LNCaP clone FGC (cell line): ENCODE results near the gene ADGRL3.

Experiments used
- DNase-seq: peaks from one replicate; pipeline ENCODE4 v3.0.0-alpha.2; 2011; ENCODE audit warnings: low read depth
- H3K4me3 ChIP-seq: 2 replicates; pipeline ENCODE4 v1.5.1; 2011; ENCODE audit warnings: mild to moderate bottlenecking, low read depth, low read length, control low read depth
- TF ChIP-seq, protein P1 (sequence below): IDR thresholded peaks from 2 replicates; pipeline ENCODE4 v1.5.1; 2012; ENCODE audit warnings: mild to moderate bottlenecking; ENCODE audit not compliant: control insufficient read depth, insufficient read depth; ENCODE audit errors: extremely low read depth

Gene ADGRL3

DNA sequence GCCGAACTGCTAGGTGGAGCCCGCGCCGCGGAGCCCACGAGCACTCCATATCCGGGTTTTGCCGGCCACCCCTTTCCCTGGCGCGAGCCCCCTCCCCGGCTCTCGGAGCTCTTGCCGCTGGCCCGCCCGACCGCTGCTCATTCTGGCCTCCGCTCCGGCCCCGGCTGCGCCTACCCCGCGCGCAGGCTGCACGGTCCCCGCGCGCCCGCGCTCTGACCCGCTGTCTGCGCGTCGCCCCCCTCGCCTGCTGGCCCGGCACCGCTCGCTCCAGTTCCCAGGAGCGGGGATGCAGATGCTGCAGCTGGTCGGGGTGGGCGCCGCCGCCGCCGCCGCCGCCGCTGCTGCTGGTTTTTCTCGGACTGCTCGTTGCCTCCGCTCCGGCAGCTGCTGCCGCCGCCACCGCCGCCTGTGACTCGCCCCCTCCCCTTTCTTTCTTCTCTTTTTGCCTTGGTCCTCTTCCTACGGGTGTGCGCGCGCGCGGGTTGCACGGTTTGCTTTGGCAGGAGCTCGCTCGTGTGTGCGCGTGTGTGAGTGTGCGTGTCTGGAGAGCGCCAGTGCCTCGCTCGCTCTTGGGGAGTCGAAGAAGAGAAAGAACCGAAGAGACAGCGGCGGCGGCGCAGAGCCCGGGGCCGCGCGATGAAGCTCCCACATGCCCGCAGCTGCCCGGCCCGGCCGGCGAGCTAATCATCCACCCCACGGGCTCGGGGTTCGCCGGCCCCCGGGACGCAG is at the start of gene ADGRL3:
Gene ADGRL3, plus strand, starts transcription at position 140 of the 729 bp plus-strand sequence.
- H3K4me3 ChIP-seq = no peak within 1 kb of the TSS
- TF ChIP-seq, protein P1, sequence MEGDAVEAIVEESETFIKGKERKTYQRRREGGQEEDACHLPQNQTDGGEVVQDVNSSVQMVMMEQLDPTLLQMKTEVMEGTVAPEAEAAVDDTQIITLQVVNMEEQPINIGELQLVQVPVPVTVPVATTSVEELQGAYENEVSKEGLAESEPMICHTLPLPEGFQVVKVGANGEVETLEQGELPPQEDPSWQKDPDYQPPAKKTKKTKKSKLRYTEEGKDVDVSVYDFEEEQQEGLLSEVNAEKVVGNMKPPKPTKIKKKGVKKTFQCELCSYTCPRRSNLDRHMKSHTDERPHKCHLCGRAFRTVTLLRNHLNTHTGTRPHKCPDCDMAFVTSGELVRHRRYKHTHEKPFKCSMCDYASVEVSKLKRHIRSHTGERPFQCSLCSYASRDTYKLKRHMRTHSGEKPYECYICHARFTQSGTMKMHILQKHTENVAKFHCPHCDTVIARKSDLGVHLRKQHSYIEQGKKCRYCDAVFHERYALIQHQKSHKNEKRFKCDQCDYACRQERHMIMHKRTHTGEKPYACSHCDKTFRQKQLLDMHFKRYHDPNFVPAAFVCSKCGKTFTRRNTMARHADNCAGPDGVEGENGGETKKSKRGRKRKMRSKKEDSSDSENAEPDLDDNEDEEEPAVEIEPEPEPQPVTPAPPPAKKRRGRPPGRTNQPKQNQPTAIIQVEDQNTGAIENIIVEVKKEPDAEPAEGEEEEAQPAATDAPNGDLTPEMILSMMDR = no peak
- DNase-seq = no peak

DNA sequence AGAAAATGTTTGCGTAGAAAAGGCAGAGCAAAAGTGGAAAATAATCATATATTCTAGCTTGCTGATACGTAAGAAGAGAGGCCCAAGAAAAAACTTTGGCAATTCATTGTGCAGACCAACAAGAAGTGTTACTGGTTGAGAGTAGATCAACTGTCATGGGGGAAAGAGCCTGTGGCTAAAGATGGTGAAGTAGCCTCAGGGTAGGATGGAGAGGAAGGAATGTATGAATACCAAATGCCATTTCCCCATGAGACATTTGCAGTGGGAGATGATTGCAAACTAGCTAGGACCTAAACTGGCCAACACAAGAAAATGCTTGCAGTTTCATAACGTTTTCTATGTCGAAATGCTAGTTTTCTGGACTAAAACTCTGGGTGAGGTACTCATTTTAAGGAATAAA is 47.7 kb upstream of the ADGRL3 start:
- no peak for DNase-seq
- no peak overlapping the region for H3K4me3 ChIP-seq
- TF ChIP-seq, protein P1 = no peak

GRCh38 chr4:61160478-61160877 is 39.6 kb upstream of the ADGRL3 start:
- DNase-seq = no peak
- TF ChIP-seq, protein P1 = no peak
- H3K4me3 ChIP-seq = no peak overlapping the region

DNA sequence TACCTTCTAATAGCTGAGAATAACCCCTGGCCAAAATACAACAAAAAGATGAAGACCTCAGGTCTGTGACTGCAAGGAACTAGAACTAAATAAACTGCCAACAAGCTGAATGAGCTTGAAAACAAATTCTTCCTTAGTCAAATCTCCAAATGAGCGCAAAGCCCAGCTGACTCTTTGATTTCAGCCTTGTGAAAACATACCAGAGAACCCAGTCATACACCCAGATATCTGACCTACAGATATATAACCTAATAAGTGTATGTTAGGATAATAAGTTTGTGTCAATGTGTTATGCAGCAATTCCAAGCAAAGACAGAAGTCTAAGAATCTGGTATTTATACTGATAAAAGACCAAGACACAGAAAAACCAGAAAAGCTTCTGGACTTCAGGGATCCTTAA is 38.0 kb upstream of the ADGRL3 start:
- no peak overlapping the region for H3K4me3 ChIP-seq
- DNase-seq = no peak
- TF ChIP-seq, protein P1 = no peak

DNA sequence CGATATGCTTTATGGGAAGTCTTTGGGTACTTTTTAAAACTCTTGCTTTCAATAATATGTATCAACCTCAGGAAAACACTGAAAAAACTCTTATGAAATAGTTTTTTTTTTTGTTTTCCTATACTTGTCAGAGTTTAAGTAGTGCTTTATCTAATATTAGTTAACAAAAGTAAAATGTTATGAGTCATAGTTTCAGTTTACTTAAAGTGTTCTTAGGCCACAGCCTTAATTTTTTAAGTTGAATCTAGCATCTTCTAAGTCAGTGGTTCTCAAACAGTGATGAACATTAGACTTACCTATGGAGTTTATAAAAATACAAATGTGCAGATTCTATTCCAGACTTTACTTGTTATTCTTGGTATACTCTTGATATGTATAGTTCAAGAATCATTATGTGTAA is 26.3 kb upstream of the ADGRL3 start:
- TF ChIP-seq, protein P1 = no peak
- H3K4me3 ChIP-seq = no peak overlapping the region
- no peak for DNase-seq

DNA sequence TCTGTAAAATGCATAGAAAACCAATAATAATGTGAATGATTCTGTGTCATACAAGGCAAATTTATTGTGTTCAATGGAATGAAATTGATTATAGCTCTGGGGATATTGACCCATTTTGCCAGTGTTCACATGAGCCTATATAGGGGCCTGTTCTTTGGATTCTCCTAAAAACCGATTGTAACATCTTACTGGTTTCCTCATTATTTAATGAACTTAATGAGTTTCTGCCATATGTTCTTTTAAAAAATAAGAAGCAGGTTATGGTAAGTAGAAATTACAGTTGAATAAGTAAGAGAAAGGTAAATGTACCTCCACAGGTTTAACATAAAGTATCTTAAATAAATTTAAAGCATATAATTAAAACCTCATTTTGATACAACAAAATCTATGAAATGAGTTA is 24.6 kb upstream of the ADGRL3 start:
- TF ChIP-seq, protein P1 = no peak
- H3K4me3 ChIP-seq = no peak overlapping the region
- DNase-seq = no peak

DNA sequence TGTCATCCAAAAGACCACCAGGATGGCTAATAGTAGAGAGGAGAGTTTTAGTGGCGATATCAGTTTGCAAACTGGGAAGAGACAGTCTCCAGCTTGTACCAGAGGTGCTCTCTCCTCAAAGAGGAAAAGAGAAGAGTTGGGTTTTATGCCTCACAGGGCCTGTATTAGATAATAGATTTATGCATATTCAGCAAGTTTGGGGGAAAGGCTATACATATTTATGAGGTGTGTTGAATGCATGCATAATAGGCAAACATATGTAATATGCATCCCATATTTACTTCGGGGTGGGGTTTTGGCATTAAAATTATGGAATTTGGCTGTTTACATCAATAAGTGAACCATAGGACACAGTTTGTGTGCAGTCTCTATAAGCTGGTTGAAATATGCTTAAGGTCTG is 22.8 kb upstream of the ADGRL3 start:
- H3K4me3 ChIP-seq = no peak overlapping the region
- DNase-seq = no peak
- TF ChIP-seq, protein P1 = no peak
